SH-SY5Y (cell line): ENCODE measurements around the gene AGO3.

Experiments
- GATA2 ChIP-seq: IDR thresholded peaks from 2 replicates; pipeline ENCODE4 v1.6.1; 2011; ENCODE audit warnings: mild to moderate bottlenecking, low read depth, low read length
- GATA3 ChIP-seq: IDR thresholded peaks from 2 replicates; pipeline ENCODE4 v1.6.1; 2011; ENCODE audit warnings: low read depth, mild to moderate bottlenecking, low read length, moderate library complexity

Gene AGO3

DNA sequence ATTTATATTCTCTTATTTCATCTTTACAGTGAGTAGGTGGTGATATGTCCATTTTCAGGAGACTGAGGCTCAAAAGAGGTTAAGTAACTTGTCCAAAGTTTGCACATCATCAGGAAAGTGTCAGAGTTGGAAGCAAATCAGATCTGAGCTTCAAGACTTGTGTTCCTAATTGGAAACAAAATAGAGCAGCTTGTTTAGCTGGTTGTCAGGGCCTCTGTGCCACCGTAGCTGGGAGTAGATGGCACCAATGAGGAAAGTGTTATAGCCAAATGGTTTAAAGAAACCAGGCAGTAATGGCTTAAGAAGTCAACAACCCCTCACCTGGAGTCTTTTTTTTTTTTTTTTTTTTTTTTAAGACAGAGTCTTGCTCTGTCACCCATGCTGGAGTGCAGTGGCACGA, 28.2 kb upstream of the AGO3 start:
- TF ChIP-seq GATA2 = no peak
- no peak for TF ChIP-seq GATA3

DNA sequence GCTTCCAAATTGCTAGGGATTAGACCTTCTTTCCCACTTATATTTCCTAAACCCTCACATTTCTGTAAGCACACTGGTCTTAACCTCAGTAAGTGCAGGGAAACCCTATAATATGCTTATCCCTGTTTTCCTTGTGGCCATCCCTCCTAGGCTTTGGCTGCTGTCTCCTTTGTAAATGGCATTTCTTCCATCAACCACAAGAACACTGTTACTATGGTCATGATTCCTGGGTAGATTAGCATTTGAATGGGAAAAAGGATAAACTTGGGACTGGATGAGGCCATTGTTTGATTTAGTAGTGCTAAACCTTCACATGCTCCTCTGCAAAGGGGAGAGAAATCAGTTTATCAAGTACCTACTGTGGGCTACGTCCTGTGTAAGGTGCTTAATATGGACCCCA, 16.2 kb upstream of the AGO3 start:
- TF ChIP-seq GATA3 = no peak

DNA sequence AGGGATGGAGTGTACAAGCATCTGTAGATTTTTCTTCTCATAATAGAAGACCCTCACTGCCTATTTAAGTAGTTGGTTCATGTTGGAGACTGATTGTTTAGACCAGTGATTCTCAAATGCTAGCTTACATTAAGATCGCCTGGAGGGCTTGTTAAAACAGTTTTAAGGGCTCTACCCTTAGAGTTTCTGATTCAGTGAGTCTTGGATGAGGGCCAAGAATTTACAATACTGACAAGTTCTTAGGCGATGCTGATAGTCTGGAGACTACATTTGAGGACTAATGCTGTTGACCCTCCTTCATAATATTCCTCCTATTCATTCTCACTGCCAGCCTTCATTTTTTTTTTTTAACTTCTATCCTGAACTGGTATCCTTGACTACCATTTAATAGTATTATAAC, 15.2 kb upstream of the AGO3 start:
- TF ChIP-seq GATA2 (no peak), GATA3 (no peak)

DNA sequence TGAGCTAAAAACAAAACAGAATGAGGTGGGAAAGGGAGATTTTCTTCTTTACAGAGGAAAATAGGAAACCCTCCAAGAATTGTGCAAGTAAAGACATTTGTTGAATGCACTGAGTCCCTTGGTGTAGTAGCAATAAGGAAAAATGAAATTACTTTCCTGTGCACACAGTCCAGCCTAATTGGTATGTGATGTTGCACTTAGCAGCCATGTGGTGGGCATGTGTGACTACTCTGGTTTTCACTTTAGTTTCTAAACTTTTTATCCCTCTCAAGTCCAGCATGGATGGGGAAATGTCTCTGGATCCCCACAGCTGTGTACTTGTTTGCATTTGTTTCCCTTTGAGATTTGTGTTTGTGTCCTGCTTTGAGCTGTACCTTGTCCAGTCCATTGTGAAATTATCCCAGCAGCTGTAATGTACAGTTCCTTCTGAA, 7.1 kb upstream of the AGO3 start:
- TF ChIP-seq GATA3 = no peak
- no peak for TF ChIP-seq GATA2

DNA sequence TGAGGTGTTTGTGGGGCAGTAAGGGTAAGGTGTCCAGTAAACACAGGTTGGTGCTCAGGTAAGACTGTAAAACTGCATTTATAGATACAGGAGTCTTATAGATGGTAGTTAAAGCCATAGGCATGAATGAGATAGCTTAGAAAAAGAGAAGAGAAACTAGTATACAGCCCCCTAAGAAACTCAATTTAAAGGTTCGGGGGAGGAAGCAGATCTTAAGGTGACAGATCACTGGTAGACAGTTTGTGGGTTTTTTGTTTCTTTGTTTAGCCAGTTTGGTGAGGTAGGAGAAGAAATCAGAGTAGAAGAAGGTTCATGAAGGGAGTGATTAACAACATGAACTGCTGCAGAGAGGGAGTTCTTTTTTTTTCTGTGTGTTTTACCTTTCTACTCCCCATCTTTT, 6.1 kb upstream of the AGO3 start:
- TF ChIP-seq GATA3 = no peak
- TF ChIP-seq GATA2 = no peak

DNA sequence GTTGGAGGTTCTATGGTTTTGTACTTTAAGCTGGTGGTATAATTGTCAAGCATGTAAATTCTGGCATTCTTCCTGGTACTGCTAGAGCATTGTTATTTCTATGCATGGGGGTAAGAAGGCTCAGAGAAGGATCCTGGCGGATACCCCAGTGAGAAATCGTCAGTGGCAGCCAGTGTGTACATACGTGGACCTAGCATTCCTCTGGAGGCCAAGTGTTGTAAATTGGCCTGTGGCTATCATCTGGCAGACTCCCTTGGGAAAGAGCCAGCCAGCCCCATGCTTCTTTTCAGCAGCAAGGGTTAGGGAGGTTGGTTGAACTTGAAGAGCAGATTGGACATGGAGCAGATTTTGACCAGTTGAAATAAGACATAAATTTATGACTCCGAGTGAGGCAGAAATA, 5.2 kb upstream of the AGO3 start:
- TF ChIP-seq GATA2 (no peak), GATA3 (no peak)

DNA sequence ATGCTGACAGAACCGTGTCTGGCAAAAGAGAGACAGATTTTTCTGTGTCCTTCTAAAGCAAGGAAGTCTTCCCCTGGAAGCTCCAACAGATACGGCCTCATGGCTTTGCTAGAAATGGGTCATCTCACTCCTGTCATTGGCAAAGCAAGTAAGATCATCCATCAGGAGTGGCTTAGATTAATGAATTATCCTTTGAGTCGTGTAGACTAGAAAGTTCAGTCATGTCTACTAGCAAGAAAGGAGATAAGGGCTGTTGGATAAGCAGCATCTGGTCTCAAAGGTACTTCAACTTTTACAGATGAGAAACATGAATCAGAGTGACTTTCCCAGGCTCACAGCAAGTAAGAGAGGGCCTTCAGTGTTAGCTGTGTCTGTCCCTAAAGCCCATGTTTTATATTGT, 3.4 kb upstream of the AGO3 start:
- TF ChIP-seq GATA3 = no peak
- TF ChIP-seq GATA2 = no peak

DNA sequence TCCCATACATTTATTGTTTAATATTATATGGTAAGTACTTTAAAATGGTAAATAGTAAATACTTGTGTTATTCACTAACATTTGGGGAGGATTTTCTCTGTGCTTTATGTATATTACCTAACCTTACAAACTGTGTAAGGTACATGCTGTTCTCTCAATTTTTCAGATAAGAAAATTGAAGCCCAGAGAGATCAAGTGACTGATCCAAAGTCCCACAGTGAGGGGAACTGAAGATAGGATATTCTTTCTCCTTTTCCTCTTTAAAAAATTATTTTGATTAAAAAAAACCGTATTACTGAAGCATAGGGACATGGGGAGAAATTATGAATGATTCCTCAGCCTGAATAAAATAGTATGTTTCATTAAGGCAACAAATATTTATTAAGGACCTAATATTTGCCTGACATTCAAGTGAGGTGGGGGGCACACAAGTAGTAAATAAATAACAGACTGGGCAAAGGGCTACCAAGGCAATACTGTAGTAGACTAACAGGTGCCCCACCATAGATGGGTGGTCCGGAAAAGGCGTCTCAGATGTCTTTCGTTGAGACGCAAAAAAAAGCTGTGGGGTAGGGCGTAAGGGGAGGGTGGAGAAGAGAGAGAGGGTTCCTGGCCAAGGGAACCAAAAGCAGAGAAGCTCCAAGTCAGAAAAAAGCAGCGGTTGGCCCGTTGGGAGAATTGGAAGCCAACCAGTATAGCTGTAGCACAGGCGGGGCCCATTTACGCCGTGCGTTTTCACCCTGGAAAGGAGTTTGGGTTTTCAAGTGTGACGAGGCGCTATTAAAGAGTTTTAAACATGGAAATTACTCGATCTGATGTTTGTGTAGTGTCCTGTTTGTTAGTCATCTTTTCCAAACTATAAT, 944 bp upstream of the AGO3 start:
- TF ChIP-seq GATA3 (no peak), GATA2 (no peak)

DNA sequence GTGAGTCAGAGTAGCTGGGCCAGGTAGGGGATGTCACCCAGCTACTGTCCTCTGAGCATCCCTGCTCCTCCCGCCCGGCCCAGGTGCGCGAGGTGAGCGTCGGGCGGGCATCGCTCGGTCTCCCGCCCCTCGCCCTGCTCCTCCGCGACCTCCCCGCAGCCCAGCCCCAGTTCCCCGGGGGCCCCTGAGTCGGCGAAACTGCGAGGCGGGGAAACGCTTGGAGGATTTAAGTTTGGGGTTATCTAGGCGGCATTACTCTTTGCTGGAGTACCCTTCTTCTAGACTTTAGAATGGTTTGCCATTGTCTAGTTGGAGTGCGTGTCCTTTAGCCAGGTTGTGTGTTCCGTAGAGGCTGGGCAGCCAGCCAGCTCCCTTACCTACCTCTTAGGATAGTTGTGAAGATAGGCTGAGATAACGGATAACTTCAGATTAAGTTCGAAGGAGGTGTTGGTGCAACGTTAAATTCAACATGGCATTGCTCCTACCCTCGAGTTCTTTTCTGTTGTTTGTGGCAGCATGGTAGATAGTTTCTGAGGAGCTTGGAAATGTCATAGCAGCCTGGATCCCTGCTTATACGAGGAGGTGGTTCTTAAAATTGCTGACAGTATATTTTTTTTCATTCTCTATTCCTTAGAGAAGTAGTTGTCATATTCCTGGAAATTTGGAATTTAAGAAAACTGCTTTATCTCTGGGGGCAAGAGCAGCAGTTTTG, 697 bp downstream of the AGO3 start:
- TF ChIP-seq GATA3 = no peak
- TF ChIP-seq GATA2 = no peak

DNA sequence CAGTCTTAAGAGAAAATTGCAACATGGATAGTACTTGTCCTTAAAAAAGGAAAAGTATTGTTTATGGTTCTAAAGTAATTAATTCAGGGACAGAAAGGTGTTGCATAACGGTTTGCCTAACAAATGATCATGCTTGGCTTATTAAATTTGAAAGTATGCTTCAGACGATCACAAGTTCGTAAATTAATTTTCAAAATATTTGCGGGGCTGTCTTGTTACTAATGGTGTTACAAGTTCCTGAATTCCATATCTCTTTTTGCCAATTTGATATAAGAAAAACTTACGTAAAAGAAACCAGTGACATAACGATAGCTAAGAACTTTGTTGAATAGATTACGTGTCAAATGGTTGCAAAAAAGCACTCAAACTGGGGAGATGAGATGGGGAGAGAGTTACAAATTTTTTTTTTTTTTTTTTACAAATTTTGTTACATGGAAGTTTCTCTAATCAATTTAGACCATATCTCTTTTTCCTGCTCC, 1.3 kb downstream of the AGO3 start:
- no peak for TF ChIP-seq GATA3
- no peak for TF ChIP-seq GATA2

DNA sequence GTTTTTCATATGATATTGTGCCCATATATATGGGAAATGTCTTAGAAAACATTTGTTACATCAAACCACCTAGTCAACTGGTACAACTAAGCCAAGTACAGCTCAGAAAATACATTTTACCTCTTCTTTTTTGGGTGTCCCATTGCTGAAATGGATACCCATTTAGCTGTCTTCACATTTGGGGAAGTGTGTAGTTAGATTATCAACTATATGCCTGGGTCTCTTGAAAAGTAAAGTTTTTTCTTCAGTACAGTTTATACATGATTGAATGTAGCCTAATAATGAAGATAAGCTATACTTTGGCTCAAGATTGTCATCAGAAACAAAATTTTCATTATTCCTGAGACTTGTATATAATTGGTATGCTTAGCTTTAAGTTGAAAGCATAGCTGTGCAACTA, 2.0 kb downstream of the AGO3 start:
- no peak for TF ChIP-seq GATA3
- no peak for TF ChIP-seq GATA2

DNA sequence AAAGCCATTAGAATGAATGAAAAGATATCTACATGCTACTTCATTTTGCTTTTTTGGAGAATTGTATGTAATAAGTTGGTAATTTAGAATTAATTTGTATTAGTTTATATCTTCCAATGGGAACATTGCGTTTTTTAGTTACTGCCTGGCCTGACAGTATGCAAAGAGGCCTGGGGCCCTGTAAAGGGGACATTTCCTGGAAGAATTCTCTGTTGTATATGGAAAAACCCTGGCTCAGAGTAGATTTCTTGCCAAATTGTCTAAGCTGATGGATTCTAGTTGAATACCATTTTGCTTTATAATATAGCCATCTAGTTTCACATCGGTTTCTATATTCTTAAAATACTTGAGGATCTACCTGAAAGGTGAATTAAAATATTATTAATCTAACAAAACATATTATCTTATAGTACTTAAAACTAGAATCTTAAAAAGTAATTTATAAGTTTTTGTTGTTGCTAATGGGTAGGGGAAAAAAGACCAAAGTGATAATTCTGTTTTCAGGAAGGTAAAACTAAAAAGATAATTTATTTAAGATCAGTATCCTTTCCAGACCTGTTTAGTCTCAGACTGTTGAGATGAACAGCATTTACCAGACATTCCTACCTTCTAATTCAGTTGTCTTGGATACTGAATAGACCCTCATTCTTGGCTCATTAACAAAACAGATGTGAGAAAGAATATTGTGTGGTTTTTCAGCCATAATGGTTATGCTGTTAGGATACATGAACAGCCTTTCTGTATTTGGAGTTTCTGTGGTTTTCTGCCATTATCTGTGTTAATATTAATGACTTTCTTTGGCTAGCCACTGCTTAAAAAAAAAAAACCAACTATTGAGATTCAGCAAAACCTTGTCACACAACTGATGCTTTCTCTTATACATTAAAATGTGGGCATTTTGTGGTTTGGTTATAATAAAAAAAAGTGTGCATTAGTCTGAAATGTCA, 4.8 kb downstream of the AGO3 start:
- TF ChIP-seq GATA2 (no peak), GATA3 (no peak)

DNA sequence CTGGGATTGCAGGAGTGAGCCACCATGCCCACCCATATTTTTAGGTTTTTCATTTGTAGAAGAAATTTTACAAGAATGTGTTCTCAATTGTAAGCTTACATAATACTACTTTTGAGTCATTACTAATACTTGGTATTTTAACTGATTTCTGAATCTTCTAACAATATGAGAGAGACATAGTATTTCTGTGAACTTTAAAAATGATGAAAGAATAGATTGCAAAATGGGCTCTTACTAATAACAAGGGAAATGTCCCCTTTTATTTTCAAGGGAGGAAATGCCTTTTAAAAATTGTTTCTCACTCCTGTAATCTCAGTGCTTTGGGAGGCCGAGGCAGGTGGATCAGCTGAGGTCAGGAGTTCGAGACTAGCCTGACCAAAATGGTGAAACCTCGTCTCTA, 5.9 kb downstream of the AGO3 start:
- TF ChIP-seq GATA2 (no peak), GATA3 (no peak)

DNA sequence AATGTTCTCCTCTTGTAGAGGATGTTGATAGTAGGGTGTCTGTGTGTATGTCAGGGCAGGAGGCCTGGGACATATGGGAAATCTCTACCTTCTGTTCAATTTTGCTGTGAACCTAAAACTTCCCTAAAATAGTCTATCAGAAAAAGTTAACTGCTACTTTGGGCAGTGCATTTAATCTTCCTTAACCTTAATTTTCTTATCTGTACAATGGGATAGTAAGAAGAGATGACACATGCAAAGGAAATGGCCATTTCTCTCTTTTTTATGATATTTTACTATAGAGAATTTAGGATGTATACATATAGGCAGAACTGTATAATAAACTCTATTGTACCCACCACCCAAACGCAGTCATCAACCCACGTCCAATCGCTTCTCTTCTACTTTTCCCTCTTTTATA, 8.6 kb downstream of the AGO3 start:
- TF ChIP-seq GATA3 (no peak), GATA2 (no peak)

DNA sequence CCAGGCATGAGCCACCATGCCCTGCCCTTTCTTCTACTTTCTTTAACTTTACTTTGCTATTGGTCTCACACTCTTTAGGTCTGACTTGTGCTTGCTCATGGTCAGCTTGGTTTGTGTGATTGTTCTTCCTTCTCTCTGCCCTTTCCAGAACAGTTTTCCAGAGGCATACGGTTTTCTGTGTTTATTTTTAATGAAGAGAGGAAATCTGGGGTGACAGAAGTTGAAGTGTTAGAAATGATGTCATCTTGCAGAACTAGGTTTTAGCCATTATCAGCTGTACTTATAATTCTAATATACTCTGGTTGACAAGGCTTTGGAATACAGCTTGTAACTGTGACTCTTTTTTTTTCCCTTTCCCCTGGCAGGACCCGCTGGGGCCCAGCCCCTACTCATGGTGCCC, 14.4 kb downstream of the AGO3 start:
- TF ChIP-seq GATA2 = no peak
- TF ChIP-seq GATA3 = no peak
